Endothelial cell of umbilical vein (primary cell): Measurements from ENCODE around the gene LIN28A. TPM values are rescaled to one million over a fixed set of nuclear protein-coding genes. Genes with fewer than 3 reads are reported as not detected.

Experiments
- BruUV-seq: library from RNA; stranded (reverse); fragments of 400-500 nt; replicated peaks from 2 replicates; lab custom pipeline; 2021; lab: Mats Ljungman, UMichigan
- CTCF ChIA-PET: fragments of 300-600, 350-600 bp; sonication (Branson Sonifier 250); formaldehyde crosslinking; loops from one replicate; lab custom pipeline; 2021; ENCODE audit warnings: antibody characterized with exemption, inconsistent platforms; lab: Charles Lee
- POLR2A ChIA-PET: fragments of 300-600, 350-600 bp; sonication (Branson Sonifier 250); formaldehyde crosslinking; loops from one replicate; lab custom pipeline; 2021; ENCODE audit warnings: antibody characterized with exemption, inconsistent platforms; lab: Charles Lee
- DNase-seq: peaks from one replicate; pipeline ENCODE4 v3.0.0-alpha.2; 2011; ENCODE audit warnings: low read depth, low spot score
- FAIRE-seq: peaks from 2 replicates; lab custom pipeline; 2011; peaks lifted over from hg19 to GRCh38; lab: Jason Lieb, UNC
- H2AFZ ChIP-seq: 2 replicates; pipeline ENCODE4 v1.6.0; 2012; ENCODE audit warnings: low read depth, low read length, control low read depth, inconsistent platforms
- H3K27ac ChIP-seq: 2 replicates; pipeline ENCODE4 v1.5.1; 2011; ENCODE audit warnings: low read depth, mild to moderate bottlenecking, control low read depth, low read length, moderate library complexity; ENCODE audit not compliant: insufficient read depth
- H3K27me3 ChIP-seq, 2 experiments: 2 replicates each; pipeline versions ENCODE4 v1.6.0 to v1.6.1; 2011; ENCODE audit warnings: low read length in 2 of 2, mixed read lengths in 1 of 2; ENCODE audit not compliant: control insufficient read depth in 2 of 2, insufficient read depth in 2 of 2
- H3K36me3 ChIP-seq, 2 experiments: 2 replicates in 1 of 2; 3 replicates in 1 of 2; pipeline ENCODE4 v1.5.1; 2011; ENCODE audit warnings: low read length in 2 of 2, mild to moderate bottlenecking in 1 of 2, moderate library complexity in 1 of 2; ENCODE audit not compliant: control insufficient read depth in 2 of 2, insufficient read depth in 2 of 2; ENCODE audit errors: extremely low read depth in 1 of 2
- H3K4me1 ChIP-seq: 3 replicates; pipeline ENCODE4 v1.5.1; 2011; ENCODE audit warnings: mild to moderate bottlenecking, low read length; ENCODE audit not compliant: control insufficient read depth, insufficient read depth; ENCODE audit errors: extremely low read depth
- H3K4me2 ChIP-seq: 2 replicates; pipeline ENCODE4 v1.6.1; 2011; ENCODE audit warnings: low read length, control low read depth, mixed read lengths; ENCODE audit not compliant: insufficient read depth
- H3K4me3 ChIP-seq, 3 experiments: fragments of 200-600 bp in 1 of 3; sonication (generic), shearing (Covaris generic) in 1 of 3; replicated peaks in 1 of 3; 2 replicates each; pipeline ENCODE4 v1.5.1; 2011 to 2016; ENCODE audit warnings: control low read depth in 3 of 3, low read length in 3 of 3, mild to moderate bottlenecking in 2 of 3, inconsistent platforms in 1 of 3, low read depth in 1 of 3, moderate library complexity in 1 of 3; ENCODE audit not compliant: insufficient read depth in 1 of 3
- H3K79me2 ChIP-seq: 2 replicates; pipeline ENCODE4 v1.6.0; 2012; ENCODE audit warnings: low read length, inconsistent platforms; ENCODE audit not compliant: control insufficient read depth, insufficient read depth
- H3K9ac ChIP-seq: replicated peaks from 2 replicates; pipeline ENCODE3; 2011; ENCODE audit warnings: low read length, control low read depth; ENCODE audit not compliant: insufficient read depth; ENCODE audit errors: extremely low read depth
- H3K9me1 ChIP-seq: replicated peaks from 3 replicates; pipeline ENCODE4 v1.6.0; 2011; ENCODE audit warnings: mild to moderate bottlenecking, low read length; ENCODE audit not compliant: control insufficient read depth, insufficient read depth; ENCODE audit errors: extremely low read depth
- H3K9me3 ChIP-seq: replicated peaks from 2 replicates; pipeline ENCODE4 v1.5.1; 2012; ENCODE audit warnings: low read length, inconsistent platforms; ENCODE audit not compliant: control insufficient read depth, insufficient read depth
- H4K20me1 ChIP-seq: replicated peaks from 2 replicates; pipeline ENCODE3; 2011; ENCODE audit warnings: mild to moderate bottlenecking, low read length; ENCODE audit not compliant: control insufficient read depth, insufficient read depth; ENCODE audit errors: extremely low read depth
- CTCF ChIP-seq, 2 donors: IDR thresholded peaks; 1 replicate in 1 of 2; 2 replicates in 1 of 2; pipeline ENCODE4 v1.5.1; 2011; ENCODE audit warnings: low read length in 2 of 2, mild to moderate bottlenecking in 2 of 2, moderate library complexity in 2 of 2, control low read depth in 1 of 2, inconsistent platforms in 1 of 2, low read depth in 1 of 2; ENCODE audit not compliant: insufficient read depth in 1 of 2; ENCODE audit errors: extremely low read depth in 1 of 2
- EZH2 ChIP-seq: IDR thresholded peaks from 2 replicates; pipeline ENCODE4 v1.6.1; 2012; ENCODE audit warnings: borderline replicate concordance, low read depth, mild to moderate bottlenecking, moderate library complexity, low read length, inconsistent platforms; ENCODE audit not compliant: severe bottlenecking
- GATA2 ChIP-seq: IDR thresholded peaks from 2 replicates; pipeline ENCODE4 v1.7.0; 2011; ENCODE audit warnings: low read depth, mild to moderate bottlenecking, moderate library complexity, mixed read lengths, low read length; ENCODE audit not compliant: insufficient read length, insufficient read depth
- JUN ChIP-seq: IDR thresholded peaks from 2 replicates; pipeline ENCODE4 v1.6.1; 2011; ENCODE audit warnings: borderline replicate concordance, low read depth; ENCODE audit not compliant: insufficient read length, insufficient read depth
- MAX ChIP-seq: IDR thresholded peaks from 2 replicates; pipeline ENCODE4 v1.6.1; 2011; ENCODE audit not compliant: insufficient read depth, insufficient read length
- POLR2A ChIP-seq: IDR thresholded peaks from 2 replicates; pipeline ENCODE4 v1.6.1; 2012; ENCODE audit warnings: low read depth, mild to moderate bottlenecking, control low read depth, low read length
- dilution Hi-C: fragments of 300-500 bp; cut with MboI; formaldehyde crosslinking; loops from one replicate; pipeline ENCODE4 v1.15.0; 2019; ENCODE audit warnings: low sequenced_read_pairs; ENCODE audit not compliant: extremely low pct_ligation_motif_present
- intact Hi-C: fragments of 100-400 bp; cut with micrococcal nuclease; formaldehyde crosslinking; loops from one replicate; pipeline ENCODE4 v1.10.0; 2022
- polyA plus RNA-seq, 4 experiments: library from polyadenylated mRNA; depleted of rRNA in 3 of 4; stranded (reverse) in 3 of 4; unstranded in 1 of 4; fragments of >200 nt; gene quantifications; 2 replicates each; pipeline versions ENCODE4 v1.2.1 to v1.2.3, GENCODE V29; 2011 to 2012; ENCODE audit warnings: missing spikeins in 1 of 4
- total RNA-seq: library from RNA; stranded (reverse); gene quantifications from 2 replicates; pipeline ENCODE4 v1.2.3, GENCODE V29; 2021

Gene LIN28A
- total and polyA plus RNA-seq, 2 donors (not counting 3 experiments of a cell fraction or from before 2014, with no cell fraction given): 0.11 TPM; not detected in 1

GRCh38 chr1:26391450-26391849 lies 19.2 kb upstream of the LIN28A start:
- no peak overlapping the region for H3K27ac ChIP-seq
- no peak overlapping the region for H2AFZ ChIP-seq
- DNase-seq (peak; percentile 29), FAIRE-seq (peak; percentile 82)
- dilution Hi-C loops: no loop called here
- H3K9ac ChIP-seq: no peak overlapping the region
- H3K27me3 ChIP-seq: peaks cover 0 to 3% of the 10 kb centered on the region in 2 experiments
- no peak overlapping the region for H3K4me3 ChIP-seq
- TF ChIP-seq CTCF (IDR thresholded peaks at IDR 0.05; ENCODE audit: extremely low read depth in 1 of 2, insufficient read depth in 1 of 2, low read depth in 1 of 2, low read length in 2 of 2) (peak; percentile 50 to 70), JUN (no peak), EZH2 (no peak), POLR2A (no peak), GATA2 (no peak), MAX (no peak)
- no peaks in the 10 kb centered on the region for H3K36me3 ChIP-seq
- BruUV-seq: no TSS peak
- H4K20me1 ChIP-seq: no peaks in the 10 kb centered on the region
- H3K4me2 ChIP-seq: no peak overlapping the region
- ChIA-PET POLR2A (no interaction called here), CTCF (interaction anchor here (0.6 to 2.4 kb wide), 13 partner anchors 13 to 394 kb away, joined by 3 to 15 read pairs (median 4); partner anchors contain the start of genes PAFAH2 and ZNF593)
- no peaks in the 10 kb centered on the region for H3K79me2 ChIP-seq
- no peaks in the 10 kb centered on the region for H3K9me1 ChIP-seq
- no peaks in the 10 kb centered on the region for H3K9me3 ChIP-seq
- intact Hi-C loops: loop anchor here (1.0 to 10.0 kb wide), 2 partner anchors 116 to 287 kb away; no protein-coding TSS in a partner anchor
- H3K4me1 ChIP-seq: no peaks in the 10 kb centered on the region
